Stimulated activated CD8-positive, alpha-beta memory T cell treated with anti-CD3 and anti-CD28 coated beads, Interleukin-4, amount 100 ng/mL, for 48 hours (primary cell): Measurements from ENCODE around the gene PUSL1.
"Not testable (repeated sequence)": the region's sequence is repeated elsewhere in the genome, so short reads cannot be mapped to it uniquely, and the experiment has no call there.

Source experiments
- DNase-seq: peaks from one replicate; pipeline ENCODE4 v3.0.0-alpha.2; 2020

Gene PUSL1

GRCh38 chr1:1311107-1312104 lies 3.0 kb downstream of the PUSL1 start:
- no peak for DNase-seq

- DNase-seq: no peak
These were observed 4.3 kb downstream of the PUSL1 start for GRCh38 chr1:1312450-1313314.

- no peak for DNase-seq
These were observed 5.3 kb downstream of the PUSL1 start for GRCh38 chr1:1313500-1314236.

GRCh38 chr1:1314237-1314586 lies 5.8 kb downstream of the PUSL1 start:
- DNase-seq: no peak

GRCh38 chr1:1314678-1315335 lies 6.4 kb downstream of the PUSL1 start:
- no peak for DNase-seq

GRCh38 chr1:1315435-1315954 lies 7.1 kb downstream of the PUSL1 start:
- DNase-seq: no peak

- DNase-seq: not testable (repeated sequence)
These were observed 7.8 kb downstream of the PUSL1 start for GRCh38 chr1:1316199-1316598.

GRCh38 chr1:1317420-1317819 lies 9.0 kb downstream of the PUSL1 start:
- DNase-seq: no peak

GRCh38 chr1:1318131-1318652 lies 9.8 kb downstream of the PUSL1 start:
- no peak for DNase-seq

GRCh38 chr1:1318777-1319645 lies 10.6 kb downstream of the PUSL1 start:
- no peak for DNase-seq

- DNase-seq: no peak
These were observed 11.2 kb downstream of the PUSL1 start for GRCh38 chr1:1319646-1319941.

- DNase-seq: no peak
These were observed 12.5 kb downstream of the PUSL1 start for GRCh38 chr1:1320666-1321448.

- DNase-seq: no peak
These were observed 13.1 kb downstream of the PUSL1 start for GRCh38 chr1:1321477-1321876.

GRCh38 chr1:1322418-1322817 lies 14.0 kb downstream of the PUSL1 start:
- DNase-seq: no peak

GRCh38 chr1:1322952-1323351 lies 14.6 kb downstream of the PUSL1 start:
- no peak for DNase-seq

- DNase-seq: no peak
These were observed 15.7 kb downstream of the PUSL1 start for GRCh38 chr1:1324084-1324523.

- peak; percentile 97 for DNase-seq
These were observed 16.3 kb downstream of the PUSL1 start, which contains the start of the genes CPTP and INTS11 for GRCh38 chr1:1324524-1325287. TSS of gene CPTP (plus strand) at chr1:1324802. CDS start at chr1:1326911, 2,109 bp downstream. TSS of gene INTS11 (minus strand) at chr1:1324660. CDS start at chr1:1324608, 52 bp downstream.

- DNase-seq: no peak
These were observed 17.1 kb downstream of the PUSL1 start for GRCh38 chr1:1325288-1326074.
